HG03095 (cell line): ENCODE measurements around the gene SEMA5B.

Experiments used
- ATAC-seq: cut with Tn5 transposase; IDR thresholded peaks from one replicate; pipeline ENCODE4 v1.9.1; 2021; ENCODE audit warnings: moderate library complexity; ENCODE audit not compliant: unreplicated experiment

The SEMA5B gene

GRCh38 chr3:122947738-122948137 is 79.8 kb downstream of the SEMA5B start:
- no peak for ATAC-seq

GRCh38 chr3:122947196-122947595 is 80.4 kb downstream of the SEMA5B start:
- no peak for ATAC-seq

GRCh38 chr3:122946185-122946584 is 81.4 kb downstream of the SEMA5B start:
- no peak for ATAC-seq

- ATAC-seq = no peak
These were observed 82.3 kb downstream of the SEMA5B start for GRCh38 chr3:122945230-122945629.

- no peak for ATAC-seq
These were observed 82.8 kb downstream of the SEMA5B start for GRCh38 chr3:122944671-122945161.

GRCh38 chr3:122943828-122944190 is 83.8 kb downstream of the SEMA5B start:
- ATAC-seq = no peak

GRCh38 chr3:122942937-122943827 is 84.4 kb downstream of the SEMA5B start:
- no peak for ATAC-seq

- ATAC-seq = no peak
These were observed 85.3 kb downstream of the SEMA5B start for GRCh38 chr3:122942239-122942638.

- no peak for ATAC-seq
These were observed 86.0 kb downstream of the SEMA5B start for GRCh38 chr3:122941228-122942206.

GRCh38 chr3:122940628-122941086 is 86.9 kb downstream of the SEMA5B start:
- no peak for ATAC-seq

- ATAC-seq = no peak
These were observed 88.7 kb downstream of the SEMA5B start for GRCh38 chr3:122938783-122939425.

- ATAC-seq = no peak
These were observed 89.8 kb downstream of the SEMA5B start for GRCh38 chr3:122937745-122938144.

- ATAC-seq = no peak
These were observed 90.6 kb downstream of the SEMA5B start for GRCh38 chr3:122936986-122937385.

GRCh38 chr3:122936335-122936734 is 91.2 kb downstream of the SEMA5B start:
- no peak for ATAC-seq

- no peak for ATAC-seq
These were observed 93.3 kb downstream of the SEMA5B start for GRCh38 chr3:122934251-122934650.

GRCh38 chr3:122932251-122932967 is 95.2 kb downstream of the SEMA5B start:
- no peak for ATAC-seq

- no peak for ATAC-seq
These were observed 95.9 kb downstream of the SEMA5B start for GRCh38 chr3:122931636-122932035.

- ATAC-seq = no peak
These were observed 97.2 kb downstream of the SEMA5B start for GRCh38 chr3:122930063-122930997.
